ENCODE measurements around the gene MATN3. TPM values are rescaled to one million over a fixed set of nuclear protein-coding genes. Genes with fewer than 3 reads are reported as not detected.

Gene MATN3
- total and polyA plus RNA-seq, 2 donors from 2014 or later = 2.3 to 5.0 TPM

GRCh38 chr2:20027705-20028434 is 15.4 kb upstream of the MATN3 start:
- Histone ChIP-seq H3K27ac (ENCODE audit: low read depth in 2 of 2, low read length in 2 of 2) (no peak overlapping the region), H3K36me3 (ENCODE audit: control insufficient read depth in 2 of 3, insufficient read depth in 3 of 3, low read length in 3 of 3) (peaks cover 6 to 21% (median 20%) of the 10 kb centered on the region in 3 donors)

GRCh38 chr2:20027260-20027677 is 14.8 kb upstream of the MATN3 start:
- intact Hi-C loops (cut with DNase I) = no loop called here
- Histone ChIP-seq H3K9ac (ENCODE audit: low read length in 3 of 3) (no peak overlapping the region), H3K9me3 (ENCODE audit: control insufficient read depth in 2 of 3, insufficient read depth in 1 of 3, low read length in 3 of 3) (no peaks in the 10 kb centered on the region), H3K4me3 (ENCODE audit: low read length in 3 of 3) (no peak overlapping the region), H3K4me1 (ENCODE audit: control insufficient read depth in 2 of 3, insufficient read depth in 2 of 3, low read depth in 1 of 3, low read length in 3 of 3) (no peaks in the 10 kb centered on the region), H3K27me3 (ENCODE audit: control insufficient read depth, insufficient read depth, low read length) (no peaks in the 10 kb centered on the region), H3K27ac (ENCODE audit: low read depth in 2 of 2, low read length in 2 of 2) (no peak overlapping the region), H3K36me3 (ENCODE audit: control insufficient read depth in 2 of 3, insufficient read depth in 3 of 3, low read length in 3 of 3) (peaks cover 6 to 18% (median 14%) of the 10 kb centered on the region in 3 donors)
- FAIRE-seq (no peak), DNase-seq (no peak)
- no peak for TF ChIP-seq CTCF (IDR thresholded peaks at IDR 0.05; ENCODE audit: borderline replicate concordance, extremely low read depth, insufficient read depth)

More at GRCh38 chr2:20027705-20028434, 15.4 kb upstream of the MATN3 start:
- Histone ChIP-seq H3K9me3 (ENCODE audit: control insufficient read depth in 2 of 3, insufficient read depth in 1 of 3, low read length in 3 of 3) (no peaks in the 10 kb centered on the region), H3K4me1 (ENCODE audit: control insufficient read depth in 2 of 3, insufficient read depth in 2 of 3, low read depth in 1 of 3, low read length in 3 of 3) (no peaks in the 10 kb centered on the region), H3K27me3 (ENCODE audit: control insufficient read depth, insufficient read depth, low read length) (no peaks in the 10 kb centered on the region), H3K4me3 (ENCODE audit: low read length in 3 of 3) (no peak overlapping the region), H3K9ac (ENCODE audit: low read length in 3 of 3) (no peak overlapping the region)
- no peak for FAIRE-seq
- no peak for TF ChIP-seq CTCF (IDR thresholded peaks at IDR 0.05; ENCODE audit: borderline replicate concordance, extremely low read depth, insufficient read depth)
- no peak for DNase-seq
- intact Hi-C loops (cut with DNase I) = no loop called here

DNA sequence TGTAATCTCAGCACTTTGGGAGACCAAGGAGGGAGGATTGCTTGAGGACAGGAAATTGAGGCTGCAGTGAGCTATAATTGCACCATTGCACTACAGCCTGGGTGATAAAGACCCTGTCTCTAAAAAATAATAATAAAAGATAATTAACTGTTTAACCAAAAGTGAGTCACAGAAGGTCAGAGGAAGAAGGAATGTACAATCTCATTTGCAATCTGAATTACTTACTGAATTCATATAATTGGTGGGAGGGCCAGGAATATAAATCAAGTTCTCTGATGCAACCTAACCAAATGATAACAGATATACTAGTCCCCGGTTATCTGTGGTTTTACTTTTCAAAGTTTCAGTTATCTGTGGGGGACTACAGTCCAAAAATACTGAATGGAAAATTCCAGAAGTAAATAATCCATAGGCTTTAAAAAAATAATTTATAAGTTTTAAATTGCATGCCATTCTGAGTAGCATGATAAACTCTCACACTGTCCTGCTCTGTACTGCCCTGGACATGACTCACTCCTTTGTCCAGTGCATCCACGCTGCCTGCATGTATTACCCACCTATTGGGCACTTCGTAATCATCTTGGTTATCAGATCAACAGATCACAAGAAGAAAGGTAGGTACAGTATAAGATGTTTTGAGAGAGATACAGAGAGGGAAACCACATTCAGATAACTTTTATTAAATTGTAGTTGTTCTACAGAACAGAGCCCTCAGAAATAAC is 12.8 kb upstream of the MATN3 start:
- H3K9ac ChIP-seq (ENCODE audit: low read length in 3 of 3) = no peak overlapping the region
- FAIRE-seq = no peak
- peaks cover 0 to 4% (median 0%) of the 10 kb centered on the region in 3 donors for H3K9me3 ChIP-seq (ENCODE audit: control insufficient read depth in 2 of 3, insufficient read depth in 1 of 3, low read length in 3 of 3)
- H3K36me3 ChIP-seq (ENCODE audit: control insufficient read depth in 2 of 3, insufficient read depth in 3 of 3, low read length in 3 of 3) = peaks cover 2 to 6% (median 3%) of the 10 kb centered on the region in 3 donors
- TF ChIP-seq CTCF (IDR thresholded peaks at IDR 0.05; ENCODE audit: borderline replicate concordance, extremely low read depth, insufficient read depth) = no peak
- DNase-seq = no peak
- H3K4me1 ChIP-seq (ENCODE audit: control insufficient read depth in 2 of 3, insufficient read depth in 2 of 3, low read depth in 1 of 3, low read length in 3 of 3) = peaks cover 0 to 4% (median 0%) of the 10 kb centered on the region in 3 donors
- H3K27ac ChIP-seq (ENCODE audit: low read depth in 2 of 2, low read length in 2 of 2) = no peak overlapping the region
- intact Hi-C loops (cut with DNase I) = no loop called here
- no peak overlapping the region for H3K4me3 ChIP-seq (ENCODE audit: low read length in 3 of 3)
- H3K27me3 ChIP-seq (ENCODE audit: control insufficient read depth, insufficient read depth, low read length) = no peaks in the 10 kb centered on the region

Measured in kidney (tissue), 14 donors.